HepG2 (cell line): ENCODE results near the gene ENC1. TPM values are rescaled to one million over a fixed set of nuclear protein-coding genes. Genes with fewer than 3 reads are reported as not detected.

ENCODE experiments used
- ATAC-seq: fragments of 200-7000 bp; cut with Tn5 transposase; 3 replicates; pipeline ENCODE4 v1.9.1; 2020; ENCODE audit warnings: mild to moderate bottlenecking, moderate library complexity
- BruUV-seq: library from RNA; stranded (reverse); fragments of 400-500 nt; replicated peaks from 2 replicates; lab custom pipeline; 2021; lab: Mats Ljungman, UMichigan
- CTCF ChIA-PET: fragments of 300-600 bp; formaldehyde crosslinking; extraction: SDS; loops from one replicate; lab custom pipeline; 2021; ENCODE audit warnings: low total read pairs, inconsistent platforms, low intra/inter-chr PET ratio; lab: Yijun Ruan, JAX
- POLR2A ChIA-PET: fragments of 350-600 bp; sonication (Branson Sonifier 250); formaldehyde crosslinking; loops from one replicate; lab custom pipeline; 2020; ENCODE audit warnings: antibody characterized with exemption, inconsistent platforms; lab: Yijun Ruan, JAX
- DNase-seq: peaks from one replicate; pipeline ENCODE4 v3.0.0-alpha.2; 2015; ENCODE audit warnings: low spot score
- FAIRE-seq: peaks from 3 replicates; lab custom pipeline; 2011; peaks lifted over from hg19 to GRCh38; lab: Jason Lieb, UNC
- H2AFZ ChIP-seq: one replicate; pipeline ENCODE4 v1.6.1; 2011; ENCODE audit warnings: low read length, inconsistent platforms
- H3K27ac ChIP-seq: fragments of 300-600 bp; 3 replicates; pipeline ENCODE4 v1.8.0; 2011; ENCODE audit warnings: mixed run types, mild to moderate bottlenecking, mixed read lengths, low read length, inconsistent platforms; ENCODE audit not compliant: insufficient read depth; ENCODE audit errors: extremely low read length
- H3K27me3 ChIP-seq, 2 experiments: fragments of 200-600 bp in 1 of 2; 2 replicates in 1 of 2; 3 replicates in 1 of 2; pipeline versions ENCODE4 v1.6.0 to v1.8.0; 2011; ENCODE audit warnings: low read length in 2 of 2, mild to moderate bottlenecking in 2 of 2, moderate library complexity in 2 of 2, inconsistent platforms in 1 of 2; ENCODE audit not compliant: insufficient read depth in 2 of 2, control insufficient read depth in 1 of 2
- H3K36me3 ChIP-seq, 2 experiments: fragments of 200-600 bp in 1 of 2; replicated peaks in 1 of 2; 2 replicates in 1 of 2; 3 replicates in 1 of 2; pipeline versions ENCODE4 v1.5.1 to v1.8.0; 2011; ENCODE audit warnings: low read length in 2 of 2, inconsistent platforms in 1 of 2; ENCODE audit not compliant: insufficient read depth in 2 of 2, control insufficient read depth in 1 of 2
- H3K4me1 ChIP-seq: 2 replicates; pipeline ENCODE4 v1.5.1; 2012; ENCODE audit warnings: low read length, inconsistent platforms; ENCODE audit not compliant: insufficient read depth
- H3K4me2 ChIP-seq: 2 replicates; pipeline ENCODE4 v1.6.0; 2011; ENCODE audit warnings: low read depth, low read length, inconsistent platforms
- H3K4me3 ChIP-seq, 3 experiments: fragments of 200-600 bp in 1 of 3; sonication (generic), shearing (Covaris generic) in 1 of 3; replicated peaks in 1 of 3; 2 replicates each; pipeline ENCODE4 v1.5.1; 2011 to 2016; ENCODE audit warnings: low read length in 3 of 3, inconsistent platforms in 2 of 3, low read depth in 2 of 3, mild to moderate bottlenecking in 2 of 3, control low read depth in 1 of 3, mixed read lengths in 1 of 3; ENCODE audit not compliant: insufficient read depth in 1 of 3
- H3K79me2 ChIP-seq: one replicate; pipeline ENCODE4 v1.6.1; 2011; ENCODE audit warnings: low read length, inconsistent platforms; ENCODE audit not compliant: insufficient read depth
- H3K9ac ChIP-seq: 2 replicates; pipeline ENCODE4 v1.6.0; 2011; ENCODE audit warnings: mild to moderate bottlenecking, low read depth, low read length, inconsistent platforms; ENCODE audit not compliant: insufficient read depth
- H3K9me3 ChIP-seq: 2 replicates; pipeline ENCODE4 v1.5.1; 2012; ENCODE audit warnings: mild to moderate bottlenecking, low read length
- H4K20me1 ChIP-seq: 2 replicates; pipeline ENCODE4 v1.6.0; 2011; ENCODE audit warnings: inconsistent platforms, mild to moderate bottlenecking, low read length, moderate library complexity; ENCODE audit not compliant: insufficient read depth
- NR2F1 ChIP-seq, 2 experiments: fragments of 450-650 bp in 1 of 2; formaldehyde crosslinking in 1 of 2; IDR thresholded peaks; 2 replicates each; pipeline versions ENCODE4 v1.5.0 to v1.6.1; 2016 to 2020; ENCODE audit warnings: mild to moderate bottlenecking in 1 of 2, missing compliant biosample characterization in 1 of 2, missing genetic modification reagents in 1 of 2, moderate library complexity in 1 of 2
- RORA ChIP-seq: sonication (generic); formaldehyde crosslinking; IDR thresholded peaks from 2 replicates; pipeline ENCODE4 v1.5.0; 2020; ENCODE audit warnings: mild to moderate bottlenecking, missing genetic modification reagents, moderate library complexity
- YY1 ChIP-seq: IDR thresholded peaks from 2 replicates; pipeline ENCODE4 v1.6.1; 2011; ENCODE audit warnings: low read length, low read depth, moderate library complexity, mild to moderate bottlenecking; ENCODE audit not compliant: insufficient read depth, insufficient replicate concordance
- ZNF24 ChIP-seq: fragments of 450-650 bp; IDR thresholded peaks from 2 replicates; pipeline ENCODE4 v1.6.1; 2017; ENCODE audit warnings: antibody characterized with exemption, mild to moderate bottlenecking
- ZNF251 ChIP-seq: sonication (generic); formaldehyde crosslinking; IDR thresholded peaks from 2 replicates; pipeline ENCODE4 v1.9.0; 2021; ENCODE audit warnings: mild to moderate bottlenecking, missing genetic modification reagents
- ZNF772 ChIP-seq: sonication (generic); formaldehyde crosslinking; IDR thresholded peaks from 2 replicates; pipeline ENCODE4 v1.5.0; 2020; ENCODE audit warnings: mild to moderate bottlenecking, missing genetic modification reagents
- WGBS: methylation state at CpG from one replicate; pipeline ENCODE4 v1.1.6; 2017; ENCODE audit warnings: low lambda C conversion rate; 5-methylcytosine and 5-hydroxymethylcytosine counted together
- in situ Hi-C: cut with HindIII; loops from 2 replicates; pipeline ENCODE4 v1.10.0; 2017; ENCODE audit warnings: low pct_unique_long_range_greater_than_20kb; ENCODE audit not compliant: extremely low pct_ligation_motif_present
- intact Hi-C: fragments of 100-400 bp; cut with micrococcal nuclease; formaldehyde crosslinking; loops from one replicate; pipeline ENCODE4 v1.10.0; 2022; ENCODE audit not compliant: unreplicated experiment
- polyA plus RNA-seq, 8 experiments: library from polyadenylated mRNA; depleted of rRNA in 3 of 8; stranded (reverse) in 7 of 8; unstranded in 1 of 8; fragments of >200 nt; fragmentation: Illumina TruSeq in 4 of 8; extraction: Trizol in 4 of 8; gene quantifications; 2 replicates each; pipeline versions ENCODE4 v1.2.1 to v1.2.3, GENCODE V29; 2011 to 2016; ENCODE audit warnings: low read depth in 4 of 8, missing spikeins in 1 of 8, mixed read lengths in 1 of 8; ENCODE audit not compliant: insufficient read depth in 1 of 8
- total RNA-seq, 5 experiments: library from RNA; depleted of rRNA; stranded (reverse); fragments of >200 nt; fragmentation: Illumina TruSeq; extraction: Trizol; gene quantifications; 2 replicates each; pipeline ENCODE4 v1.2.3, GENCODE V29; 2016; ENCODE audit warnings: low read depth in 1 of 5
- TF ChIP-seq, protein P1 (sequence below): sonication (generic); formaldehyde crosslinking; IDR thresholded peaks from 2 replicates; pipeline ENCODE4 v1.5.1; 2020; ENCODE audit warnings: mild to moderate bottlenecking, missing genetic modification reagents, borderline replicate concordance
- TF ChIP-seq, protein P2 (sequence below): sonication (generic); formaldehyde crosslinking; IDR thresholded peaks from 2 replicates; pipeline ENCODE4 v1.8.0; 2022; ENCODE audit warnings: low read depth, missing genetic modification reagents

ENC1 gene
- total and polyA plus RNA-seq, 2 of the 13 experiments (the other 11 are each of a cell fraction or from before 2014, with no cell fraction given): 63.8 to 64.4 TPM

DNA sequence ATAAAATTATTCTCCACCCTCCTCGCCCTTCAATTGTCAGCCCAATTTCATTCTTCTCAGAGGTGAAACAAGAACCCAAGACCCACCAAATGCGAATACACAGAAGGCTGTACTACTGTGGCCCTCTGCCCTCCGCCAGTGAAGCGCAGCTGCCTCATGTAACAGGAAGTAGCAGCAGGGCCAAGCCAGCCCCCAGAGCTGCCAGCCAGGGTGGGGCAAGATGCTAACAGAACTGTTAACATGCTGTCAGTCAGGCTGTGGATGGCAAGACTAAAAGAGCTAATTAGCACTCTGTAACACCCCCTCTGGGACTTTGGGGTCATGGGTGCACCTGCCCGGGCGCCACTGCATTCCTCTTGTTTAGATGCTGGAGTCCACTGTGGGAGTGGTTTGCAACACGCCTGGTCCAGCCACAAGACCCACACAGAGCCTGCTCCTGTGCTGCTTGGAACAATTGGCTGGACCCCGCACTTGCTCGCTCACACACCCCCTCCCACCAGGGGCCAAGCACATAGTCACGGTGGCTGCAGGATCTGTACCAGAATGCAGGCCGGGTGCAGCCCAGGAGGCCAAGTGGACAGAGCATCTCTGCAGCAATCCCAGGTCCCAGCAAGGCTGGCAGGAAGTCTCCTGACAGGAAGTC lies 30.0 kb upstream of the ENC1 start (continued):
- TF ChIP-seq, protein P1, sequence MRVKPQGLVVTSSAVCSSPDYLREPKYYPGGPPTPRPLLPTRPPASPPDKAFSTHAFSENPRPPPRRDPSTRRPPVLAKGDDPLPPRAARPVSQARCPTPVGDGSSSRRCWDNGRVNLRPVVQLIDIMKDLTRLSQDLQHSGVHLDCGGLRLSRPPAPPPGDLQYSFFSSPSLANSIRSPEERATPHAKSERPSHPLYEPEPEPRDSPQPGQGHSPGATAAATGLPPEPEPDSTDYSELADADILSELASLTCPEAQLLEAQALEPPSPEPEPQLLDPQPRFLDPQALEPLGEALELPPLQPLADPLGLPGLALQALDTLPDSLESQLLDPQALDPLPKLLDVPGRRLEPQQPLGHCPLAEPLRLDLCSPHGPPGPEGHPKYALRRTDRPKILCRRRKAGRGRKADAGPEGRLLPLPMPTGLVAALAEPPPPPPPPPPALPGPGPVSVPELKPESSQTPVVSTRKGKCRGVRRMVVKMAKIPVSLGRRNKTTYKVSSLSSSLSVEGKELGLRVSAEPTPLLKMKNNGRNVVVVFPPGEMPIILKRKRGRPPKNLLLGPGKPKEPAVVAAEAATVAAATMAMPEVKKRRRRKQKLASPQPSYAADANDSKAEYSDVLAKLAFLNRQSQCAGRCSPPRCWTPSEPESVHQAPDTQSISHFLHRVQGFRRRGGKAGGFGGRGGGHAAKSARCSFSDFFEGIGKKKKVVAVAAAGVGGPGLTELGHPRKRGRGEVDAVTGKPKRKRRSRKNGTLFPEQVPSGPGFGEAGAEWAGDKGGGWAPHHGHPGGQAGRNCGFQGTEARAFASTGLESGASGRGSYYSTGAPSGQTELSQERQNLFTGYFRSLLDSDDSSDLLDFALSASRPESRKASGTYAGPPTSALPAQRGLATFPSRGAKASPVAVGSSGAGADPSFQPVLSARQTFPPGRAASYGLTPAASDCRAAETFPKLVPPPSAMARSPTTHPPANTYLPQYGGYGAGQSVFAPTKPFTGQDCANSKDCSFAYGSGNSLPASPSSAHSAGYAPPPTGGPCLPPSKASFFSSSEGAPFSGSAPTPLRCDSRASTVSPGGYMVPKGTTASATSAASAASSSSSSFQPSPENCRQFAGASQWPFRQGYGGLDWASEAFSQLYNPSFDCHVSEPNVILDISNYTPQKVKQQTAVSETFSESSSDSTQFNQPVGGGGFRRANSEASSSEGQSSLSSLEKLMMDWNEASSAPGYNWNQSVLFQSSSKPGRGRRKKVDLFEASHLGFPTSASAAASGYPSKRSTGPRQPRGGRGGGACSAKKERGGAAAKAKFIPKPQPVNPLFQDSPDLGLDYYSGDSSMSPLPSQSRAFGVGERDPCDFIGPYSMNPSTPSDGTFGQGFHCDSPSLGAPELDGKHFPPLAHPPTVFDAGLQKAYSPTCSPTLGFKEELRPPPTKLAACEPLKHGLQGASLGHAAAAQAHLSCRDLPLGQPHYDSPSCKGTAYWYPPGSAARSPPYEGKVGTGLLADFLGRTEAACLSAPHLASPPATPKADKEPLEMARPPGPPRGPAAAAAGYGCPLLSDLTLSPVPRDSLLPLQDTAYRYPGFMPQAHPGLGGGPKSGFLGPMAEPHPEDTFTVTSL (CRISPR knock-in tag): peak; percentile 19; the same call in 1 of the 2 replicates
- TF ChIP-seq, all 625 proteins: peak for 12

DNA sequence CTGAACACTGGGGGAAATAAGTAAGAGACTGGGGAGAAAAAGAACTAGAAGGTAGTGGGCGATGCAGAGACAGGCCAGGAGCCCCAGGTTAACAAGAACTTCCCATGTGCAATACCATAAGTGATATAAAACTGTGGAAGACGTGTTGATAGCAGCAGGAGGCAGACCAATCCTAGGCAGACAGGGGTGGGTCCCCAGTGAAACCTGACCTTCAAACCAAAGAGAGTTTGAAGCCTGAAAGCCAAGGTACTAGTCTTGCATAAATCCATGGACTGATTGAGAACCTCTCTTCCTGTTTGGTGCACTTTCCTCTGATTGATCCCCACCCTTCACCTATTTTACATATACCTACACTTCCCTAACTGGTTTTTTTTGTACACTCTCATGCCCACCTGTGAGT lies 29.3 kb upstream of the ENC1 start:
- TF ChIP-seq, protein P2, sequence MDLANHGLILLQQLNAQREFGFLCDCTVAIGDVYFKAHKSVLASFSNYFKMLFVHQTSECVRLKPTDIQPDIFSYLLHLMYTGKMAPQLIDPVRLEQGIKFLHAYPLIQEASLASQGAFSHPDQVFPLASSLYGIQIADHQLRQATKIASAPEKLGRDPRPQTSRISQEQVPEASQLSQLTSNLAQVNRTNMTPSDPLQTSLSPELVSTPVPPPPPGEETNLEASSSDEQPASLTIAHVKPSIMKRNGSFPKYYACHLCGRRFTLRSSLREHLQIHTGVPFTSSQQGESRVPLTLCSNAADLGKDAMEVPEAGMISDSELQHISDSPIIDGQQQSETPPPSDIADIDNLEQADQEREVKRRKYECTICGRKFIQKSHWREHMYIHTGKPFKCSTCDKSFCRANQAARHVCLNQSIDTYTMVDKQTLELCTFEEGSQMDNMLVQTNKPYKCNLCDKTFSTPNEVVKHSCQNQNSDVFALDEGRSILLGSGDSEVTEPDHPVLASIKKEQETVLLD (CRISPR knock-in tag): no peak
- TF ChIP-seq YY1: no peak
- TF ChIP-seq ZNF772 (CRISPR knock-in tag): no peak
- no peak for TF ChIP-seq ZNF251 (CRISPR knock-in tag)
- TF ChIP-seq ZNF24: no peak
- TF ChIP-seq NR2F1 (CRISPR knock-in tag; IDR thresholded peaks at IDR 0.05): no peak
- no peak for TF ChIP-seq RORA (CRISPR knock-in tag)
- DNase-seq (no peak), ATAC-seq (peak; percentile 20; the same call in 1 of the 3 replicates), FAIRE-seq (no peak)
- intact Hi-C loops (loop anchor here (5.0 to 10.0 kb wide), 2 partner anchors 275 to 597 kb away; no protein-coding TSS in a partner anchor), in situ Hi-C loops (loop anchor here (5.0 kb wide), 1 partner anchor 247 kb away; no protein-coding TSS in a partner anchor)
- no TSS peak for BruUV-seq
- no peak overlapping the region for H3K9ac ChIP-seq
- H3K79me2 ChIP-seq: no peaks in the 10 kb centered on the region
- CTCF ChIA-PET: no interaction called here
- peaks cover 43% of the 10 kb centered on the region for H3K4me1 ChIP-seq
- H3K27ac ChIP-seq: no peak overlapping the region
- no peaks in the 10 kb centered on the region for H3K36me3 ChIP-seq
- H3K27me3 ChIP-seq: peaks cover 0 to 4% of the 10 kb centered on the region in 2 experiments; a peak in 1 of 5 replicates
- H2AFZ ChIP-seq: no peak overlapping the region
- H3K4me2 ChIP-seq: peak overlapping the region; percentile 44
- H3K4me3 ChIP-seq: no peak overlapping the region
- H3K9me3 ChIP-seq: no peaks in the 10 kb centered on the region
- WGBS: 21% methylated on average over 2 of the region's 2 CpGs
- POLR2A ChIA-PET: no interaction called here
- H4K20me1 ChIP-seq: no peaks in the 10 kb centered on the region
